DOHH2 (cell line): ENCODE measurements around the gene LGALS9.
"Not testable (repeated sequence)": the region's sequence is repeated elsewhere in the genome, so short reads cannot be mapped to it uniquely, and the experiment has no call there.

Source experiments
- H3F3A ChIP-seq: fragments of 200-600 bp; sonication (generic), shearing (Covaris generic); 2 replicates; pipeline ENCODE4 v1.6.0; 2016; ENCODE audit warnings: antibody characterized with exemption, mild to moderate bottlenecking; ENCODE audit not compliant: control insufficient read depth, insufficient read depth
- H3K27ac ChIP-seq: fragments of 200-600 bp; sonication (generic); 2 replicates; pipeline ENCODE4 v1.5.1; 2014; ENCODE audit warnings: low read depth, mild to moderate bottlenecking, low read length, moderate library complexity
- H3K27me3 ChIP-seq: fragments of 200-600 bp; sonication (generic); 2 replicates; pipeline ENCODE4 v1.6.1; 2014; ENCODE audit warnings: mild to moderate bottlenecking, low read length, mixed read lengths; ENCODE audit not compliant: control insufficient read depth
- H3K36me3 ChIP-seq: fragments of 200-600 bp; sonication (generic); 2 replicates; pipeline ENCODE4 v1.6.1; 2014; ENCODE audit warnings: mild to moderate bottlenecking, low read length, moderate library complexity, mixed read lengths; ENCODE audit not compliant: control insufficient read depth
- H3K4me1 ChIP-seq: fragments of 200-600 bp; sonication (generic); 2 replicates; pipeline ENCODE4 v1.6.1; 2014; ENCODE audit warnings: mild to moderate bottlenecking, low read length, mixed read lengths; ENCODE audit not compliant: control insufficient read depth
- H3K4me2 ChIP-seq: fragments of 200-600 bp; sonication (generic); 2 replicates; pipeline ENCODE4 v1.6.0; 2014; ENCODE audit warnings: mild to moderate bottlenecking, low read length, moderate library complexity
- H3K4me3 ChIP-seq: fragments of 200-600 bp; sonication (generic); 2 replicates; pipeline ENCODE4 v1.5.1; 2014; ENCODE audit warnings: mild to moderate bottlenecking, low read length, mixed read lengths
- H3K79me2 ChIP-seq: fragments of 200-600 bp; sonication (generic); 2 replicates; pipeline ENCODE4 v1.6.1; 2014; ENCODE audit warnings: mild to moderate bottlenecking, low read length, mixed read lengths; ENCODE audit not compliant: control insufficient read depth
- H3K9me2 ChIP-seq: fragments of 200-600 bp; sonication (generic); replicated peaks from 2 replicates; pipeline ENCODE4 v1.6.1; 2014; ENCODE audit warnings: mild to moderate bottlenecking, low read length, mixed read lengths; ENCODE audit not compliant: control insufficient read depth
- H3K9me3 ChIP-seq: fragments of 200-600 bp; sonication (generic); 2 replicates; pipeline ENCODE4 v1.6.1; 2014; ENCODE audit warnings: antibody characterized with exemption, low read length, mixed read lengths; ENCODE audit not compliant: control insufficient read depth, insufficient read depth
- H4K20me1 ChIP-seq: fragments of 200-600 bp; sonication (generic); 2 replicates; pipeline ENCODE4 v1.6.0; 2014; ENCODE audit warnings: low read depth, mild to moderate bottlenecking, antibody characterized with exemption, low read length, moderate library complexity; ENCODE audit not compliant: control insufficient read depth, insufficient read depth
- EZH2phosphoT487 ChIP-seq: fragments of 200-600 bp; sonication (generic); IDR thresholded peaks from 2 replicates; pipeline ENCODE4 v1.6.1; 2017; ENCODE audit warnings: borderline replicate concordance, mild to moderate bottlenecking, antibody characterized with exemption, low read length, moderate library complexity, mixed read lengths
- TF ChIP-seq, protein P1 (sequence below): fragments of 200-600 bp; sonication (generic); IDR thresholded peaks from one replicate; pipeline ENCODE4 v1.5.1; 2014; ENCODE audit warnings: antibody characterized with exemption, mild to moderate bottlenecking, low read depth, low read length; ENCODE audit not compliant: poor library complexity, severe bottlenecking

Gene LGALS9

DNA sequence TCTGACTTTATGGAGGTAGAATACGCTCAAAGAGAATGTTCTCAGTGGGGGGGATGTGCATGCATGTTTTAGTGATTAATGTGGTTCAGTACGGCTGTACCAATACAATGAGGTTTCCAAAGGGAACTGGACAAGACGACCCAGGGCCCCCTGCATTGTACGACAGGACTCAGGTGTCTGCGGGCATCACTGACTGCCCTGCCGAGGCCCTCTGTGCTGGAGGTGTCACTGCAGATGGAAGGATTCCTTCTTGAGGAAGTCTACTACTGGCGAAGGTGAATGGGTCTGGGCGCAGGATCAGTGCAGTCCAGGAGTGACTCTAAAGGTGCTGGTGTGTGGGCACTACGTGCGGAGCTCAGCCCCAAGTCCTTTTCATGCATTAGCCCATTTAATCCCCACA, 3.5 kb upstream of the LGALS9 start:
- TF ChIP-seq EZH2phosphoT487 = no peak
- TF ChIP-seq, protein P1, sequence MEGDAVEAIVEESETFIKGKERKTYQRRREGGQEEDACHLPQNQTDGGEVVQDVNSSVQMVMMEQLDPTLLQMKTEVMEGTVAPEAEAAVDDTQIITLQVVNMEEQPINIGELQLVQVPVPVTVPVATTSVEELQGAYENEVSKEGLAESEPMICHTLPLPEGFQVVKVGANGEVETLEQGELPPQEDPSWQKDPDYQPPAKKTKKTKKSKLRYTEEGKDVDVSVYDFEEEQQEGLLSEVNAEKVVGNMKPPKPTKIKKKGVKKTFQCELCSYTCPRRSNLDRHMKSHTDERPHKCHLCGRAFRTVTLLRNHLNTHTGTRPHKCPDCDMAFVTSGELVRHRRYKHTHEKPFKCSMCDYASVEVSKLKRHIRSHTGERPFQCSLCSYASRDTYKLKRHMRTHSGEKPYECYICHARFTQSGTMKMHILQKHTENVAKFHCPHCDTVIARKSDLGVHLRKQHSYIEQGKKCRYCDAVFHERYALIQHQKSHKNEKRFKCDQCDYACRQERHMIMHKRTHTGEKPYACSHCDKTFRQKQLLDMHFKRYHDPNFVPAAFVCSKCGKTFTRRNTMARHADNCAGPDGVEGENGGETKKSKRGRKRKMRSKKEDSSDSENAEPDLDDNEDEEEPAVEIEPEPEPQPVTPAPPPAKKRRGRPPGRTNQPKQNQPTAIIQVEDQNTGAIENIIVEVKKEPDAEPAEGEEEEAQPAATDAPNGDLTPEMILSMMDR = no peak
- H3K27me3 ChIP-seq = no peaks in the 10 kb centered on the region

DNA sequence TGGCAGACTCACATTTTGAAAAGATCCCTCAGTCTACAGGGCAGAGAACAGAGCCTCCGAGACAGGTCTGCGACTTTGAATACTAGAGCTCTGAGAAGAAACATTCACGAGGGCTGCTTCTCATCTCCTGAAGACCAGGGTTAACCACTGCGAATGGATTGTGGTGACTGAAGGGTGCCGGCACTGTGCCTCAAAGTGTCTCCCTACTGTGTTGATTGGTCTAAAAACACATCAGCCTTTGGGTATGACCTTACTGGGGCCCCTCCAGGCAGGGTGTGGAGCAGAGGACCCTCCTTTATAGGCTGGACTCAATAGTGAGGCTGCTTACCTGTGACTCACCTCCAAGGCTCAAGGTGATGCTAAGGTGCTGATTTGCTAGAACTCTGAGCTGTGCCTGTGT, 2.6 kb upstream of the LGALS9 start:
- Histone ChIP-seq H3K4me3 (no peak overlapping the region), H3F3A (no peaks in the 10 kb centered on the region), H4K20me1 (no peaks in the 10 kb centered on the region), H3K79me2 (no peaks in the 10 kb centered on the region), H3K9me2 (no peaks in the 10 kb centered on the region), H3K36me3 (no peaks in the 10 kb centered on the region), H3K9me3 (no peaks in the 10 kb centered on the region), H3K4me2 (no peak overlapping the region), H3K27ac (no peak overlapping the region), H3K27me3 (no peaks in the 10 kb centered on the region), H3K4me1 (peaks cover 6% of the 10 kb centered on the region)
- no peak for TF ChIP-seq EZH2phosphoT487
- TF ChIP-seq, protein P1 = no peak

More for the DNA sequence above, 3.5 kb upstream of the LGALS9 start:
- no peaks in the 10 kb centered on the region for H4K20me1 ChIP-seq
- no peak overlapping the region for H3K4me3 ChIP-seq
- no peak overlapping the region for H3K4me2 ChIP-seq
- no peak overlapping the region for H3K27ac ChIP-seq
- H3K36me3 ChIP-seq = no peaks in the 10 kb centered on the region
- H3K4me1 ChIP-seq = peaks cover 6% of the 10 kb centered on the region
- H3K9me2 ChIP-seq = no peaks in the 10 kb centered on the region
- H3K79me2 ChIP-seq = no peaks in the 10 kb centered on the region
- H3K9me3 ChIP-seq = no peaks in the 10 kb centered on the region
- no peaks in the 10 kb centered on the region for H3F3A ChIP-seq

DNA sequence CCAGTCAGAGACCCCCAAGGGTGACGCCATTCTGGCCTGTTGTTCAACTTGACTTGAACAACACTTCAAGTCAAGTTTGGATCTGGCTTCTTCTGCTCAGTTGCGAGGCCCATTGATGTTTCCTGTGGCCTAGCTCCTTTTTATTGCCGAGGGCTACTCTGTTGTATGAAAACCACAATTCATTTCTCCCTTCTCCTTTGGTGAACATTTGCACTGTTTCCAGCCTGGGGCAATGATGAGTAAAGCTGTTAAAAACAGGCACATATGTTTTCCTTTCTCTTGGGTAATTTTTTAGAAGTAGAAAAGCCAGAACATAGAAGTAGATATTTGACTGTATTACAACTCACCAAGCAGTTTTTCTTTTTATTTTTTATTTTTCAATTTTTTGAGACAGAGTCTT, 1.7 kb upstream of the LGALS9 start:
- not testable (repeated sequence) for H3K4me3 ChIP-seq, H3K4me1 ChIP-seq, H3K27me3 ChIP-seq, H4K20me1 ChIP-seq, H3K36me3 ChIP-seq, H3F3A ChIP-seq, H3K9me3 ChIP-seq, H3K79me2 ChIP-seq, H3K9me2 ChIP-seq, H3K27ac ChIP-seq, H3K4me2 ChIP-seq

DNA sequence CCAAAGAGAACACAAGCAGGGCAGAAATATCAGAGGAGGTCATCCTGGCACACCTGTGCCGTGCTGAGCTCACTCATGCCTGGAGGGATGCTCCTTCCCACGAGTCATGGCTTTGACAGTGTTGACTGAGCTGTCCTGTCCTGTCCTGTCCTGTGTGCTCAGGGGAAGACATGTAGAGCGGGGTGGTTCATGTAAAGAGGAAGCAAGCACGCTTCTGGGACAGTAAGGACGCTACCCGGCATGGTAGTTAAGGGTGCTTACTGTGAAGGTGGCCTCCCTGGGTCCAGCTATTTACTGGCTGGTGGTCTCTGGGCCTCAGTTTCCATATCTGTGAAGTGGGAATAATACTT, 398 bp downstream of the LGALS9 start:
- Histone ChIP-seq H3K36me3 (no peaks in the 10 kb centered on the region), H3K4me2 (peak overlapping the region; percentile 21; the same call in 1 of the 2 replicates), H3K79me2 (no peaks in the 10 kb centered on the region), H3K9me3 (no peaks in the 10 kb centered on the region), H4K20me1 (no peaks in the 10 kb centered on the region), H3K4me3 (peak overlapping the region; percentile 30), H3K27ac (no peak overlapping the region), H3K9me2 (no peaks in the 10 kb centered on the region), H3F3A (no peaks in the 10 kb centered on the region), H3K4me1 (peaks cover 26% of the 10 kb centered on the region), H3K27me3 (no peaks in the 10 kb centered on the region)
- TF ChIP-seq EZH2phosphoT487 = no peak
- TF ChIP-seq, protein P1 = no peak
